ENCODE results near the gene PKD2.

DNA sequence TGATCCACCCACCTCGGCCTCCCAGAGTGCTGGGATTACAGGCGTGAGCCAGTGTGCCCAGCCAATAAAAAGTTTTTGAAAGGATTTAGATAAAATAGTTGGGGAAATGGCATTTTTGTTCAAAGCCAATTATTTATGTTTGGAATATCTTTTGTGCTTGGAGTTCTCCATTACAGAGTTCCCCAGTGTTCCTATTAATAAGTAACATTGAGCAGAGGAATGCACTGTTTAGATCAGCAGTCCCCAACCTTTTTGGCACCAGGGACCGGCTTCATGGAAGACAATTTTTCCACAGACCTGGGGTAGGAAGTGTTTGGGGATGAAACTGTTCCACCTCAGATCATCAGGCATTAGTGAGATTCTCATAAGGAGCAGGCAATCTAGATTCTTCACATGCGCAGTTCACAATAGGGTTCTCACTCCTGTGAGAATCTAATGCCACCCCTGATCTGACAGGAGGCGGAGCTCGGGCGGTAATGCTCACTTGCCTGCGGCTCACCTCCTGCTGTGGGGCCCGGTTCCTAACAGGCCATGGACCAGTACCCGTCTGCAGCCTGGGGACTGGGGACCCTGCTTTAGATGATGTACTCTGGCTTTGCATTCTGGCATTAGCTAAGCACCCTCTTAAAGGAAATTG, 8.3 kb downstream of the PKD2 start:
- TF ChIP-seq CTCF (conservative IDR thresholded peaks at IDR 0.05; ENCODE audit: low read depth, low read length) (no peak), EZH2 (IDR thresholded peaks at IDR 0.05; ENCODE audit: low read length, unreplicated experiment) (no peak), EZH2phosphoT487 (IDR thresholded peaks at IDR 0.05; ENCODE audit: borderline replicate concordance, low read length) (no peak)
